H9 (cell line): ENCODE measurements around the gene RTP4. TPM values are rescaled to one million over a fixed set of nuclear protein-coding genes. Genes with fewer than 3 reads are reported as not detected.

ENCODE experiments used
- DNase-seq: peaks from one replicate; pipeline ENCODE4 v3.0.0-alpha.2; 2017
- H2AFZ ChIP-seq: one replicate; pipeline ENCODE4 v1.6.1; 2013; ENCODE audit warnings: mild to moderate bottlenecking, low read length, control low read depth, moderate library complexity
- H2AK5ac ChIP-seq: 2 replicates; pipeline ENCODE4 v1.6.1; 2013; ENCODE audit warnings: low read length, control low read depth, mixed read lengths; ENCODE audit not compliant: insufficient read length
- H2BK120ac ChIP-seq: one replicate; pipeline ENCODE4 v1.6.1; 2013; ENCODE audit warnings: low read depth, mild to moderate bottlenecking, low read length, control low read depth, inconsistent platforms; ENCODE audit not compliant: poor library complexity, severe bottlenecking
- H2BK12ac ChIP-seq: 2 replicates; pipeline ENCODE4 v1.6.1; 2013; ENCODE audit warnings: low read length, control low read depth, mixed read lengths, low read depth; ENCODE audit not compliant: insufficient read length
- H2BK15ac ChIP-seq: 2 replicates; pipeline ENCODE4 v1.6.1; 2013; ENCODE audit warnings: low read depth, low read length, control low read depth
- H2BK20ac ChIP-seq: one replicate; pipeline ENCODE4 v1.6.1; 2013; ENCODE audit warnings: low read depth, mild to moderate bottlenecking, low read length, control low read depth, inconsistent platforms; ENCODE audit not compliant: poor library complexity, severe bottlenecking
- H2BK5ac ChIP-seq: 2 replicates; pipeline ENCODE4 v1.6.1; 2013; ENCODE audit warnings: low read length, control low read depth, mixed read lengths; ENCODE audit not compliant: insufficient read length
- H3K14ac ChIP-seq: 2 replicates; pipeline ENCODE4 v1.6.1; 2013; ENCODE audit warnings: low read length, control low read depth; ENCODE audit not compliant: insufficient read depth
- H3K18ac ChIP-seq: 2 replicates; pipeline ENCODE4 v1.6.1; 2013; ENCODE audit warnings: low read depth, mild to moderate bottlenecking, mixed read lengths, low read length, control low read depth; ENCODE audit not compliant: insufficient read length
- H3K23ac ChIP-seq: 2 replicates; pipeline ENCODE4 v1.6.1; 2013; ENCODE audit warnings: low read length, control low read depth, mixed read lengths, low read depth; ENCODE audit not compliant: insufficient read length
- H3K23me2 ChIP-seq: 2 replicates; pipeline ENCODE4 v1.6.1; 2013; ENCODE audit warnings: low read depth, mild to moderate bottlenecking, mixed read lengths, low read length, control low read depth; ENCODE audit not compliant: insufficient read length, poor library complexity, severe bottlenecking
- H3K27ac ChIP-seq: 2 replicates; pipeline ENCODE4 v1.5.1; 2013; ENCODE audit warnings: low read length, control low read depth, mixed read lengths, low read depth; ENCODE audit not compliant: insufficient read length
- H3K27me3 ChIP-seq: 2 replicates; pipeline ENCODE4 v1.6.1; 2013; ENCODE audit warnings: low read length, control low read depth, inconsistent platforms; ENCODE audit not compliant: insufficient read depth
- H3K4ac ChIP-seq: 2 replicates; pipeline ENCODE4 v1.6.1; 2013; ENCODE audit warnings: low read depth, mild to moderate bottlenecking, control low read depth, inconsistent platforms, low read length, moderate library complexity
- H3K4me1 ChIP-seq: 2 replicates; pipeline ENCODE4 v1.6.1; 2013; ENCODE audit warnings: low read length, control low read depth, inconsistent platforms; ENCODE audit not compliant: insufficient read depth
- H3K4me2 ChIP-seq: 2 replicates; pipeline ENCODE4 v1.6.1; 2013; ENCODE audit warnings: low read length, control low read depth, mixed read lengths; ENCODE audit not compliant: insufficient read length, insufficient read depth
- H3K56ac ChIP-seq: 2 replicates; pipeline ENCODE4 v1.6.1; 2013; ENCODE audit warnings: low read depth, mild to moderate bottlenecking, mixed read lengths, low read length, control low read depth; ENCODE audit not compliant: insufficient read length
- H3K79me1 ChIP-seq: 2 replicates; pipeline ENCODE4 v1.6.1; 2013; ENCODE audit warnings: low read depth, mild to moderate bottlenecking, moderate library complexity, low read length, control low read depth, inconsistent platforms; ENCODE audit not compliant: insufficient read depth, poor library complexity, severe bottlenecking
- H3K79me2 ChIP-seq: 2 replicates; pipeline ENCODE4 v1.6.1; 2013; ENCODE audit warnings: low read length, control low read depth, inconsistent platforms; ENCODE audit not compliant: insufficient read depth
- H3K9ac ChIP-seq: 2 replicates; pipeline ENCODE4 v1.6.1; 2013; ENCODE audit warnings: low read length, control low read depth, mixed read lengths; ENCODE audit not compliant: insufficient read length; ENCODE audit errors: extremely low read depth
- H3K9me3 ChIP-seq: one replicate; pipeline ENCODE4 v1.6.1; 2013; ENCODE audit warnings: low read depth, low read length, inconsistent platforms; ENCODE audit not compliant: control insufficient read depth
- H3T11ph ChIP-seq: one replicate; pipeline ENCODE4 v1.6.1; 2013; ENCODE audit warnings: mild to moderate bottlenecking, low read length, control low read depth, inconsistent platforms
- H4K20me1 ChIP-seq: one replicate; pipeline ENCODE4 v1.6.1; 2013; ENCODE audit not compliant: control insufficient read depth, insufficient read length, insufficient read depth
- H4K5ac ChIP-seq: 2 replicates; pipeline ENCODE4 v1.6.1; 2013; ENCODE audit warnings: low read depth, mild to moderate bottlenecking, mixed read lengths, low read length, control low read depth; ENCODE audit not compliant: insufficient read length
- H4K8ac ChIP-seq: replicated peaks from 2 replicates; pipeline ENCODE4 v1.6.1; 2013; ENCODE audit warnings: low read length, control low read depth, mixed read lengths, low read depth; ENCODE audit not compliant: insufficient read length
- H4K91ac ChIP-seq: 2 replicates; pipeline ENCODE4 v1.6.1; 2013; ENCODE audit warnings: low read depth, mild to moderate bottlenecking, moderate library complexity, mixed read lengths, low read length, control low read depth; ENCODE audit not compliant: insufficient read length
- H3K27ac Mint-ChIP-seq, 3 experiments: 2 replicates in 2 of 3; 3 replicates in 1 of 3; pipeline ENCODE4 v1.8.0; 2020 to 2021; ENCODE audit warnings: mixed read lengths in 3 of 3, mild to moderate bottlenecking in 1 of 3, moderate library complexity in 1 of 3
- H3K27me3 Mint-ChIP-seq: 2 replicates; pipeline ENCODE4 v1.8.0; 2021; ENCODE audit warnings: low read depth, mild to moderate bottlenecking, moderate library complexity, mixed read lengths
- H3K36me3 Mint-ChIP-seq, 3 experiments: 2 replicates in 2 of 3; 3 replicates in 1 of 3; pipeline ENCODE4 v1.8.0; 2020 to 2021; ENCODE audit warnings: low read depth in 3 of 3, mixed read lengths in 3 of 3; ENCODE audit not compliant: insufficient read depth in 1 of 3
- H3K4me1 Mint-ChIP-seq, 2 experiments: 2 replicates each; pipeline ENCODE4 v1.8.0; 2020; ENCODE audit warnings: mixed read lengths in 2 of 2
- H3K4me3 Mint-ChIP-seq, 2 experiments: 2 replicates in 1 of 2; 3 replicates in 1 of 2; pipeline ENCODE4 v1.8.0; 2020 to 2021; ENCODE audit warnings: mild to moderate bottlenecking in 2 of 2, mixed read lengths in 2 of 2, moderate library complexity in 1 of 2
- H3K9me3 Mint-ChIP-seq, 2 experiments: 2 replicates in 1 of 2; 3 replicates in 1 of 2; pipeline ENCODE4 v1.8.0; 2020; ENCODE audit warnings: mild to moderate bottlenecking in 2 of 2, mixed read lengths in 2 of 2, moderate library complexity in 1 of 2
- CTCF ChIP-seq: fragments of 200-600 bp; sonication (generic); conservative IDR thresholded peaks from 3 replicates; pipeline ENCODE4 v1.8.0; 2021; ENCODE audit warnings: antibody characterized with exemption, mild to moderate bottlenecking
- WGBS: extraction: QIAGEN DNeasy Blood & Tissue Kit; methylation state at CpG from one replicate; pipeline ENCODE4 v1.1.7; 2013; ENCODE audit warnings: missing lambda C conversion rate, low lambda C conversion rate, mixed read lengths; ENCODE audit not compliant: insufficient read length; ENCODE audit errors: extremely low coverage; 5-methylcytosine and 5-hydroxymethylcytosine counted together
- total RNA-seq: library from RNA; stranded (reverse); gene quantifications from 2 replicates; pipeline ENCODE4 v1.2.1, GENCODE V29; 2021

The RTP4 gene
- total RNA-seq, 1 experiment from 2014 or later, result not detected

- no peak overlapping the region for H3K4me2 ChIP-seq
- no peaks in the 10 kb centered on the region for H3K9me3 Mint-ChIP-seq
Observed at GRCh38 chr3:187319699-187320302, 48.4 kb upstream of the RTP4 start.

More at GRCh38 chr3:187319699-187320302, 48.4 kb upstream of the RTP4 start:
- Histone ChIP-seq H2BK12ac (no peak overlapping the region), H3K56ac (no peak overlapping the region), H3K14ac (no peak overlapping the region), H2AK5ac (no peak overlapping the region), H2BK20ac (no peak overlapping the region), H4K8ac (no peak overlapping the region), H3K4ac (no peak overlapping the region), H4K5ac (no peak overlapping the region), H3K79me2 (no peaks in the 10 kb centered on the region), H3K23me2 (no peaks in the 10 kb centered on the region), H2BK15ac (no peak overlapping the region), H2AFZ (no peak overlapping the region), H4K20me1 (no peaks in the 10 kb centered on the region), H3K9ac (no peak overlapping the region), H2BK5ac (no peak overlapping the region), H3K4me1 (peaks cover 4% of the 10 kb centered on the region; the same call in 1 of the 2 replicates), H3T11ph (no peak overlapping the region), H3K23ac (no peak overlapping the region), H2BK120ac (no peak overlapping the region), H3K18ac (no peak overlapping the region), H3K27ac (no peak overlapping the region), H3K79me1 (no peaks in the 10 kb centered on the region), H4K91ac (no peak overlapping the region), H3K27me3 (no peaks in the 10 kb centered on the region), H3K9me3 (no peaks in the 10 kb centered on the region)
- Mint-ChIP-seq H3K27ac (no peak overlapping the region), H3K36me3 (no peaks in the 10 kb centered on the region; a peak in 1 of 7 replicates), H3K4me1 (peaks cover 17 to 29% of the 10 kb centered on the region in 2 experiments), H3K27me3 (no peaks in the 10 kb centered on the region; the same call in 1 of the 2 replicates), H3K4me3 (no peak overlapping the region)
- peak; percentile 85 for DNase-seq
- peak; percentile 98 for TF ChIP-seq CTCF
- WGBS, result no CpG with 5 or more reads among the region's 7 CpGs
